SK-N-SH treated with all-trans-retinoic acid at 6 μM for 48 hours (cell line): ENCODE results near the gene CHRNG.

Experiments used
- ATAC-seq: fragments of 200-7000 bp; cut with Tn5 transposase; 3 replicates; pipeline ENCODE4 v1.9.1; 2020; ENCODE audit warnings: mild to moderate bottlenecking, moderate library complexity
- ARNTL ChIP-seq: fragments of 450-650 bp; formaldehyde crosslinking; IDR thresholded peaks from 2 replicates; pipeline ENCODE4 v1.5.0; 2020; ENCODE audit warnings: low read depth, mild to moderate bottlenecking, moderate library complexity, borderline replicate concordance
- BACH2 ChIP-seq: fragments of 250-450 bp; sonication (Bioruptor Pico); IDR thresholded peaks from 2 replicates; pipeline ENCODE4 v1.9.0; 2021; ENCODE audit warnings: mild to moderate bottlenecking, borderline replicate concordance
- CSDC2 ChIP-seq: fragments of 250-450 bp; sonication (Bioruptor Pico); IDR thresholded peaks from 2 replicates; pipeline ENCODE4 v1.5.0; 2020; ENCODE audit warnings: mild to moderate bottlenecking, moderate library complexity
- CSRNP3 ChIP-seq: fragments of 250-450 bp; sonication (Bioruptor Pico); IDR thresholded peaks from 2 replicates; pipeline ENCODE4 v1.5.1; 2021; ENCODE audit warnings: mild to moderate bottlenecking, moderate library complexity
- ESRRG ChIP-seq: fragments of 250-450 bp; sonication (Bioruptor Pico); IDR thresholded peaks from 2 replicates; pipeline ENCODE4 v1.6.1; 2021; ENCODE audit warnings: mild to moderate bottlenecking
- GLIS3 ChIP-seq: fragments of 250-450 bp; sonication (Bioruptor Pico); IDR thresholded peaks from 2 replicates; pipeline ENCODE4 v1.5.0; 2020; ENCODE audit warnings: mild to moderate bottlenecking, moderate library complexity
- ISL1 ChIP-seq: fragments of 250-450 bp; sonication (Bioruptor Pico); IDR thresholded peaks from 2 replicates; pipeline ENCODE4 v2.1.2; 2022; ENCODE audit warnings: mild to moderate bottlenecking, moderate library complexity
- OSR1 ChIP-seq: fragments of 250-450 bp; sonication (Bioruptor Pico); IDR thresholded peaks from 2 replicates; pipeline ENCODE4 v1.8.0; 2022; ENCODE audit warnings: moderate library complexity, mild to moderate bottlenecking, inconsistent platforms
- PATZ1 ChIP-seq: fragments of 250-450 bp; sonication (Bioruptor Pico); IDR thresholded peaks from 2 replicates; pipeline ENCODE4 v1.8.0; 2020; ENCODE audit warnings: mild to moderate bottlenecking, moderate library complexity, borderline replicate concordance
- POU6F1 ChIP-seq: fragments of 250-450 bp; sonication (Bioruptor Pico); IDR thresholded peaks from 2 replicates; pipeline ENCODE4 v1.8.0; 2021; ENCODE audit warnings: low read depth, mild to moderate bottlenecking, moderate library complexity, borderline replicate concordance
- RARB ChIP-seq: fragments of 250-450 bp; sonication (Bioruptor Pico); IDR thresholded peaks from 2 replicates; pipeline ENCODE4 v1.8.0; 2021; ENCODE audit warnings: mild to moderate bottlenecking, moderate library complexity
- SNAI2 ChIP-seq: fragments of 250-450 bp; sonication (Bioruptor Pico); IDR thresholded peaks from 2 replicates; pipeline ENCODE4 v1.5.0; 2020; ENCODE audit warnings: mild to moderate bottlenecking, moderate library complexity
- TCF4 ChIP-seq: fragments of 250-450 bp; sonication (Bioruptor Pico); IDR thresholded peaks from 2 replicates; pipeline ENCODE4 v1.8.0; 2021; ENCODE audit warnings: mild to moderate bottlenecking, moderate library complexity, borderline replicate concordance
- TOX ChIP-seq: fragments of 250-450 bp; sonication (Bioruptor Pico); IDR thresholded peaks from 2 replicates; pipeline ENCODE4 v1.8.0; 2021; ENCODE audit warnings: mild to moderate bottlenecking, moderate library complexity, borderline replicate concordance
- TSHZ2 ChIP-seq: fragments of 250-450 bp; sonication (Bioruptor Pico); IDR thresholded peaks from 2 replicates; pipeline ENCODE4 v1.5.0; 2020; ENCODE audit warnings: mild to moderate bottlenecking, moderate library complexity
- ZC3H10 ChIP-seq: fragments of 250-450 bp; sonication (Bioruptor Pico); IDR thresholded peaks from 2 replicates; pipeline ENCODE4 v1.5.1; 2021; ENCODE audit warnings: mild to moderate bottlenecking, moderate library complexity
- ZFP3 ChIP-seq: fragments of 250-450 bp; sonication (Bioruptor Pico); IDR thresholded peaks from 2 replicates; pipeline ENCODE4 v1.5.0; 2020; ENCODE audit warnings: mild to moderate bottlenecking, moderate library complexity
- ZFP30 ChIP-seq: fragments of 450-650 bp; formaldehyde crosslinking; IDR thresholded peaks from 2 replicates; pipeline ENCODE4 v1.5.0; 2022; ENCODE audit warnings: mild to moderate bottlenecking, moderate library complexity
- ZNF70 ChIP-seq: fragments of 450-650 bp; formaldehyde crosslinking; IDR thresholded peaks from 2 replicates; pipeline ENCODE4 v1.5.0; 2020; ENCODE audit warnings: mild to moderate bottlenecking, moderate library complexity
- ZNF8 ChIP-seq: fragments of 450-650 bp; formaldehyde crosslinking; IDR thresholded peaks from 2 replicates; pipeline ENCODE4 v1.5.0; 2020; ENCODE audit warnings: mild to moderate bottlenecking, moderate library complexity

Gene CHRNG

GRCh38 chr2:232537499-232537898 is 2.0 kb upstream of the CHRNG start (continued):
- no peak for TF ChIP-seq TSHZ2
- TF ChIP-seq CSRNP3 (CRISPR knock-in tag), result no peak
- TF ChIP-seq PATZ1 (CRISPR knock-in tag), result no peak
- no peak for TF ChIP-seq ZNF70
- no peak for TF ChIP-seq ZFP30 (CRISPR knock-in tag)
- TF ChIP-seq, all 23 proteins: peak for 0

- TF ChIP-seq POU6F1 (CRISPR knock-in tag) (no peak), TSHZ2 (no peak), GLIS3 (CRISPR knock-in tag) (no peak), ZNF8 (CRISPR knock-in tag) (no peak), ZFP3 (CRISPR knock-in tag) (no peak), ISL1 (CRISPR knock-in tag) (no peak), OSR1 (CRISPR knock-in tag) (no peak), RARB (no peak), ZC3H10 (CRISPR knock-in tag) (no peak), CSDC2 (CRISPR knock-in tag) (no peak), SNAI2 (CRISPR knock-in tag) (no peak), ZNF70 (no peak), ZFP30 (CRISPR knock-in tag) (no peak)
- no peak for ATAC-seq
Observed at GRCh38 chr2:232538671-232539070, 821 bp upstream of the CHRNG start.

- TF ChIP-seq ZFP30 (CRISPR knock-in tag), result no peak
- no peak for TF ChIP-seq OSR1 (CRISPR knock-in tag)
- TF ChIP-seq ARNTL, result no peak
- TF ChIP-seq SNAI2 (CRISPR knock-in tag), result no peak
- ATAC-seq, result no peak
Observed at GRCh38 chr2:232540441-232541041, 1.0 kb downstream of the CHRNG start.

- ATAC-seq, result peak; percentile 18
- no peak for TF ChIP-seq OSR1 (CRISPR knock-in tag)
- no peak for TF ChIP-seq TOX (CRISPR knock-in tag)
- TF ChIP-seq ZFP3 (CRISPR knock-in tag), result no peak
- TF ChIP-seq SNAI2 (CRISPR knock-in tag), result no peak
- no peak for TF ChIP-seq RARB
- TF ChIP-seq BACH2, result no peak
- TF ChIP-seq GLIS3 (CRISPR knock-in tag), result no peak
- TF ChIP-seq ESRRG (CRISPR knock-in tag), result no peak
- no peak for TF ChIP-seq ZC3H10 (CRISPR knock-in tag)
- no peak for TF ChIP-seq ZNF8 (CRISPR knock-in tag)
- TF ChIP-seq TCF4 (CRISPR knock-in tag), result no peak
- no peak for TF ChIP-seq ISL1 (CRISPR knock-in tag)
- TF ChIP-seq, all 23 proteins: peak for 0
Observed at GRCh38 chr2:232541195-232541960, 1.9 kb downstream of the CHRNG start.
